Esophagus squamous epithelium (tissue), 4 donors: Measurements from ENCODE around the gene TADA3.

ENCODE experiments used
- CTCF ChIP-seq, 6 experiments: fragments of 450-650 bp in 4 of 6; fragments of 200-600 bp in 2 of 6; sonication (generic) in 2 of 6; IDR thresholded peaks; one replicate each; pipeline ENCODE4 v1.5.1; 2016 to 2019; ENCODE audit warnings: antibody characterized with exemption in 6 of 6, mild to moderate bottlenecking in 4 of 6, moderate library complexity in 4 of 6
- POLR2A ChIP-seq, 4 donors: fragments of 450-650 bp; IDR thresholded peaks; one replicate each; pipeline ENCODE4 v1.6.1; 2017; ENCODE audit warnings: antibody characterized with exemption in 4 of 4, mild to moderate bottlenecking in 4 of 4, moderate library complexity in 3 of 4

- TF ChIP-seq CTCF (IDR thresholded peaks at IDR 0.05) (no peak), POLR2A (IDR thresholded peaks at IDR 0.05) (no peak)
Observed at GRCh38 chr3:9744162-9744561, 48.1 kb downstream of the TADA3 start.
